AG09319 (cell line): ENCODE data around the gene POFUT1.

Experiments
- DNase-seq: peaks from one replicate; pipeline ENCODE4 v3.0.0-alpha.2; 2010; ENCODE audit warnings: low read depth; ENCODE audit errors: extremely low read depth
- TF ChIP-seq, protein P1 (sequence below): IDR thresholded peaks from 2 replicates; pipeline ENCODE4 v1.5.1; 2011; ENCODE audit warnings: low read depth, mild to moderate bottlenecking, inconsistent platforms, low read length, moderate library complexity

The POFUT1 gene

DNA sequence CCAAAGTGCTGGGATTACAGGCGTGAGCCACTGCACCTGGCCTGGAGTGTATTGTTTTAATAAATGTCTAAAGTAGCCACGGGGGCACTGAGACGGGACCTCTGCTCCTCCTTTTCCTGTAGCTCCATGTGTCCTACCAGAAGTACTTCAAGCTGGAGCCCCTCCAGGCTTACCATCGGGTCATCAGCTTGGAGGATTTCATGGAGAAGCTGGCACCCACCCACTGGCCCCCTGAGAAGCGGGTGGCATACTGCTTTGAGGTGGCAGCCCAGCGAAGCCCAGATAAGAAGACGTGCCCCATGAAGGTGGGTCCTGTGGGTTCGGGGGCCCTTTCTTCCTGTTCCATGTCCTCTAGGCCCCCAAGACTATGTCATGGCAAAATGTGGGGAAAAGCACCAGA, 7.5 kb downstream of the POFUT1 start:
- no peak for DNase-seq
- TF ChIP-seq, protein P1, sequence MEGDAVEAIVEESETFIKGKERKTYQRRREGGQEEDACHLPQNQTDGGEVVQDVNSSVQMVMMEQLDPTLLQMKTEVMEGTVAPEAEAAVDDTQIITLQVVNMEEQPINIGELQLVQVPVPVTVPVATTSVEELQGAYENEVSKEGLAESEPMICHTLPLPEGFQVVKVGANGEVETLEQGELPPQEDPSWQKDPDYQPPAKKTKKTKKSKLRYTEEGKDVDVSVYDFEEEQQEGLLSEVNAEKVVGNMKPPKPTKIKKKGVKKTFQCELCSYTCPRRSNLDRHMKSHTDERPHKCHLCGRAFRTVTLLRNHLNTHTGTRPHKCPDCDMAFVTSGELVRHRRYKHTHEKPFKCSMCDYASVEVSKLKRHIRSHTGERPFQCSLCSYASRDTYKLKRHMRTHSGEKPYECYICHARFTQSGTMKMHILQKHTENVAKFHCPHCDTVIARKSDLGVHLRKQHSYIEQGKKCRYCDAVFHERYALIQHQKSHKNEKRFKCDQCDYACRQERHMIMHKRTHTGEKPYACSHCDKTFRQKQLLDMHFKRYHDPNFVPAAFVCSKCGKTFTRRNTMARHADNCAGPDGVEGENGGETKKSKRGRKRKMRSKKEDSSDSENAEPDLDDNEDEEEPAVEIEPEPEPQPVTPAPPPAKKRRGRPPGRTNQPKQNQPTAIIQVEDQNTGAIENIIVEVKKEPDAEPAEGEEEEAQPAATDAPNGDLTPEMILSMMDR = no peak

DNA sequence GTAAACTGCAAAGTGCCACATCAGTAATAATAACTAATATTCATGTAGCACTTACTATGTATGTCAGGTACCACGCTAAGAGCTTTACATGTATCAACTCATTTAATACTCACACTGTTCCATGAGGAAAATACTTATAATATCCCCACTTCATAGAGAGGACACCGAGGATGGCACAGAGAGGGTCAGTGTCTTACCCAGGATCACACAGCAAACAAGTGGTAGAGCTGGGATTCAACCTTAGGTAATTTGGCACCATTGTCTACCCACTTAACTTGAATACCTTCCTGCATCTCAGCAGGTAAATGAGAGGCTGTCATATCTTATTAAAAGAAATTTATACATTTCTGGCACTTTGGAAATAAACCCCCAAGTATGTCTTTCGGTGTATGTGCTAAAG, 8.0 kb downstream of the POFUT1 start:
- DNase-seq = no peak
- TF ChIP-seq, protein P1 = no peak

DNA sequence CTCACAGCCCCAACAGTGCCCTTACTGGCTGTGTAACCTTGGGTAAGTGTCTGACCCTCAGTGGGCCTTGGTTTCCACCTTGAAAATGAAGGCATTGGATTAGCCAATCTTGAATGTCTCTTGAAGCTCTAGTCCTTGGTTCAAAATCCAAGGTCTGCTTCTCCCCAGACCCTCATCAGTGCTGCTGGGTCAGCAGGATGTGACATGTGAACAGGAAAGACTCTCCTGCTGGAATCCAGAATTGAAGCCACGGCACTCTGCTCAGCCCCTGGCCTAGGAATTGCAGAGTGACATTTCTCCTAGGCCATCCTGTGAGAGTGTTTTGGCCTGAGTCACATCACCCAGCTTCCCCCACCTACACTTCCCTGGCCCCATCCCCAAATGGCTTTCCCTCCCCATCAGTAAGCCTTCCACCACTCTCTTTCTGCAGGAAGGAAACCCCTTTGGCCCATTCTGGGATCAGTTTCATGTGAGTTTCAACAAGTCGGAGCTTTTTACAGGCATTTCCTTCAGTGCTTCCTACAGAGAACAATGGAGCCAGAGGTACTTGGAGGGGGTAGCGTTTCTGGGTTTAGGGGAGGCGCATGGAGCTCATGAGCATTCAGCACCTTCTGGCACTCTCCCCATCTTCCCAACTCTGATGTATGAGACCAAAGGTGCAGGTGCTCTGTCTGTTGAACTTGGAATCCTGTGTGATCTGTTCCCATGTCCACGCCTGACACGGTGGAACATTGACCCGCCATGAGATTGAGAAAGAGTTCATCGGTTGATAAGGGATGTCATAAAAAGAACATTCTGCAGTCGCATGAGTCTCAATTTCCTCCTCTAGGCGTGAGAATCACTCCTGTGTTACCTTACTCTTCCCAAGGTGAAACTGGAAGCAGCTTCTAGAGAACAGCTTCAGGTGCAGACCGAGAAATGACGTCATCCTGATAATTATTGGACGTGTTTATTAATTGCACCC, 8.8 kb downstream of the POFUT1 start:
- DNase-seq = no peak
- TF ChIP-seq, protein P1 = no peak

DNA sequence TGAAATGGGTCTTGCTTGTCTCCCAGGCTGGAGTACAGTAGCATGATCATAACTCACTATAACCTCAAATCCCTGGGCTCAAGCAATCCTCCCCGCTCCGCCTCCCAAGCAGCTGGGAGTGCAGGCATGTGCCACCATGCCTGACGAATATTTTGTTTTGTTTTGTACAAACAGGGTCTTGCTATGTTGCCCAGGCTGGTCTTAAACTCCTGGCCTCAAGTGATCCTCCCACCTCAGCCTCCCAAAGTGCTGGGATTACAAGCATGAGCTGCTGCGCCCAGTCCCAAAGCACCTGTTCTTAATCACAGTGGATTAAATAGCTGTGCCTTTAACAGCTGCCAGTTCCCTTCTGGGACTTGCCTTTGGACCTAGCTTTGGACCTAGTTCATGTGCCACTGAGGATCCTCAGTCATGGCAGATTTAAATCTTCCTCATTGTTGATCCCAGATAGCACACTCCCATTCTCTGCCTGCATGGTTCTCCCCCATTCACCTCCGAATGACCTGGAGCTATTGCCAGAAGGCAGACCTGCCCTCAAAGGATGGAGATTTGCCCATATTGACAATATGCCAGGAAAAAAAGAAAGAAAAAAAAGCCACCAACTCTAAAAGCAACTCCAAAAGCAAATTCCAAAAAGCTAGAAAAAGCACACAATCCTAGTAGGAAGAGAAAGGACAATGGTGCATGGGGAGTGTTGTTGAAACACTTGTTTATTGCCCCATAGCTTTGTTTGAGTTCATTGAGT, 10.6 kb downstream of the POFUT1 start:
- no peak for DNase-seq
- TF ChIP-seq, protein P1 = no peak

DNA sequence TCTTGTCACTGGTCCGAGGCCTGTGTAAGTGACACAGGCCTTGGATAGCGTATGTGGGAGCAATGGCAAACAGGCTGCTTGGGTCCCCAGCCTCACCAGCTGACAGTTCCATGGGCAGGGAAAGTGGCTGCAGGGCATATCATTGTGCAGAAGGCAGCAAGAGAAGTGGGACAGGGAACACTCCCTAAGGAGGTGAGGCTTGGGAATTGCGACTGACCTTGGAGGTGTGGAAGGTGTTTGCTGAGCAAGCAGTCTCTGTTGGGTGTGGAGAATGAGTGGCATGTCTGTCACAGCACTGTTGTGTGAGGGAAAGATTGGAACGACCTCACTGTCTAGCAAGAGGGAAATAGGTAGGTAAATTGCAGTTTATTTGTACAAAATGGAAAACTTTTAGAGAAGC, 16.8 kb downstream of the POFUT1 start:
- TF ChIP-seq, protein P1 = no peak
- no peak for DNase-seq

DNA sequence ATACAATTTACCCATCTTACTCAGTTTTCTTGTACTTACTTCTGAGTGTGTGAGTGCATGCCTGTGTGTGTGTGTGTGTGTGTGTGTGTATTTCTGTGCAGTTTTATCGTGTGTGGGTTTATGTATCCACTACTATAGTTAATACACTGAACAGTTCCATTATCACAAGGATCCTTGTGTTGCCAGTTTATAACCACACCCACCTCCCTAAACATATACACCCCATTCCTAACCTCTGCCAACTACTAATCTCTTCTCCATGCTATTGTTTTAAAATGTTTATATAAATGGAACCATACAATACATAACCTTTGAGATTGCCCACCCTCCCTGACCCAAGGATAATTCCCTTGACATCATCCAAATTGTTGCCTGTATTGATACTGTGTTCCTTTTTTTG, 18.7 kb downstream of the POFUT1 start:
- TF ChIP-seq, protein P1 = no peak
- no peak for DNase-seq

DNA sequence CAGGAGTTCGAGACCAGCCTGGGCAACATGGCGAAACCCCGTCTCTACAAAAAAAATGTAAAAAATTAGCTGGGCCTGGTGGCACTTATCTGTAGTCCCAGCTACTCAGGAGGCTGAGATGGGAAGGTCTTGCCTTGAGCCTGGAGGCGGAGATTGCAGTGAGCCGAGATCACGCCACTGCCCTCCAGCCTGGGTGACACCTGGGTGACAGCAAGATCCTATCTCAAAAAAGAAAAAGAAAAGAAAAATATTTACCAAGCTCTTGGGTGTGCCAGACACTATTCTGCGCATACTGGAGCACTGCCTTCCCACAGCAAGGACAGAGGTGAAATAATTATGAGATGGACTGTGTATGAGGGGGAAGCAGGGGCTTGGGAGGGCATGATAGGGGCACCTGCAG, 19.6 kb downstream of the POFUT1 start:
- no peak for DNase-seq
- TF ChIP-seq, protein P1 = no peak
